ENCODE results near the gene SYTL2. TPM values are rescaled to one million over a fixed set of nuclear protein-coding genes. Genes with fewer than 3 reads are reported as not detected.

Gene SYTL2
- polyA plus RNA-seq, 1 donor from 2014 or later, result 2.3 TPM

DNA sequence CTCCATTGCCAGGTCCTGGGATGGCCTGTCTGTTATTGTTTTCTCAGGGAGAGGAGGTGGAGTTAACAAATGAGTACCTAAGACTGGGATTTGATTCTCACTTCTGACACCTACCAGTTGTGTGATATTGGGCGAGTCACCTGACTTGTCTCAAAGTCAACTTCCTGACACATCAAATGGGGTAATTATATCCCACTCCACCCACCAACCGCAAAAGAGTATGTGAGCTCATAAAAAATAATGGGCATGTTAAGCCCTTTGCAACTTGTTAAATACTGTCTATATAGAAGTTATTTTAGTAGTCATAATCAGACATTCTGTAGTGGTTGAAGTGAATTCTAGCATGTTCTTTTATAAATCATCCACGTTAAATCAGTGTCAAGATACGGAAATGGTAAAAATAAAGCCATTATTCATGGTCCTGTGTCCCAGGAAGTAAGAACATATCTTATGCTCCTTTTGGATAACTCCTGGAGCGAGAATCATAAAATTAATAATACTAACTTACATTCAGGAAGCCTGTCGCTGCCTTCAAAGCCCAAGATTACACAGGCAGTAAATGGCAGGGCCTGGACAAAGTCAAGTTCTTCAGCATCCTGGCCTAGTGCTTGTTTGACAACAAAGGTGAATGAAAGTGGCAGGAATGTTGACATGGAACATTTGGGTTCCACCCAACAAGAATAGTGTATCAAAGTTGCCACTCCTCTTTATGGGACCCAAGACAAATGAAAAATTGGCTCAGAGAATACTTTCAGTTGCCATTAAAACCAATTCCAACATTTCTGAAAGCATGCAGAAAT lies 54.3 kb downstream of the SYTL2 start:
- Histone ChIP-seq H3F3A (ENCODE audit: insufficient read depth, low read length, poor library complexity, severe bottlenecking) (no peaks in the 10 kb centered on the region), H2AFZ (ENCODE audit: low read depth, low read length) (no peak overlapping the region), H3K79me2 (replicated peaks; ENCODE audit: insufficient read depth, low read length) (no peaks in the 10 kb centered on the region), H3K9me3 (ENCODE audit: low read length) (no peaks in the 10 kb centered on the region), H4K20me1 (ENCODE audit: insufficient read depth) (no peaks in the 10 kb centered on the region), H3K27me3 (ENCODE audit: insufficient read depth, low read depth, low read length) (no peaks in the 10 kb centered on the region), H3K9me2 (ENCODE audit: insufficient read depth, low read length) (no peaks in the 10 kb centered on the region), H3K9ac (ENCODE audit: low read length) (no peak overlapping the region), H3K4me2 (ENCODE audit: low read length) (no peak overlapping the region), H3K4me3 (ENCODE audit: low read length) (no peak overlapping the region), H3K27ac (ENCODE audit: low read length) (no peak overlapping the region), H3K36me3 (ENCODE audit: insufficient read depth, low read length) (no peaks in the 10 kb centered on the region)
- TF ChIP-seq, protein P1, sequence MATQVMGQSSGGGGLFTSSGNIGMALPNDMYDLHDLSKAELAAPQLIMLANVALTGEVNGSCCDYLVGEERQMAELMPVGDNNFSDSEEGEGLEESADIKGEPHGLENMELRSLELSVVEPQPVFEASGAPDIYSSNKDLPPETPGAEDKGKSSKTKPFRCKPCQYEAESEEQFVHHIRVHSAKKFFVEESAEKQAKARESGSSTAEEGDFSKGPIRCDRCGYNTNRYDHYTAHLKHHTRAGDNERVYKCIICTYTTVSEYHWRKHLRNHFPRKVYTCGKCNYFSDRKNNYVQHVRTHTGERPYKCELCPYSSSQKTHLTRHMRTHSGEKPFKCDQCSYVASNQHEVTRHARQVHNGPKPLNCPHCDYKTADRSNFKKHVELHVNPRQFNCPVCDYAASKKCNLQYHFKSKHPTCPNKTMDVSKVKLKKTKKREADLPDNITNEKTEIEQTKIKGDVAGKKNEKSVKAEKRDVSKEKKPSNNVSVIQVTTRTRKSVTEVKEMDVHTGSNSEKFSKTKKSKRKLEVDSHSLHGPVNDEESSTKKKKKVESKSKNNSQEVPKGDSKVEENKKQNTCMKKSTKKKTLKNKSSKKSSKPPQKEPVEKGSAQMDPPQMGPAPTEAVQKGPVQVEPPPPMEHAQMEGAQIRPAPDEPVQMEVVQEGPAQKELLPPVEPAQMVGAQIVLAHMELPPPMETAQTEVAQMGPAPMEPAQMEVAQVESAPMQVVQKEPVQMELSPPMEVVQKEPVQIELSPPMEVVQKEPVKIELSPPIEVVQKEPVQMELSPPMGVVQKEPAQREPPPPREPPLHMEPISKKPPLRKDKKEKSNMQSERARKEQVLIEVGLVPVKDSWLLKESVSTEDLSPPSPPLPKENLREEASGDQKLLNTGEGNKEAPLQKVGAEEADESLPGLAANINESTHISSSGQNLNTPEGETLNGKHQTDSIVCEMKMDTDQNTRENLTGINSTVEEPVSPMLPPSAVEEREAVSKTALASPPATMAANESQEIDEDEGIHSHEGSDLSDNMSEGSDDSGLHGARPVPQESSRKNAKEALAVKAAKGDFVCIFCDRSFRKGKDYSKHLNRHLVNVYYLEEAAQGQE (IDR thresholded peaks at IDR 0.05; ENCODE audit: borderline replicate concordance), result no peak
- TF ChIP-seq TAF1 (IDR thresholded peaks at IDR 0.05; ENCODE audit: low read depth) (no peak), EP300 (conservative IDR thresholded peaks at IDR 0.05; ENCODE audit: poor library complexity, severe bottlenecking) (no peak), MXI1 (conservative IDR thresholded peaks at IDR 0.05; ENCODE audit: poor library complexity, severe bottlenecking) (no peak), EZH2 (IDR thresholded peaks at IDR 0.05; ENCODE audit: borderline replicate concordance, insufficient read depth, low read length, poor library complexity, severe bottlenecking) (no peak), RAD21 (conservative IDR thresholded peaks at IDR 0.05) (no peak), POLR2AphosphoS5 (IDR thresholded peaks at IDR 0.05) (no peak)
- TF ChIP-seq, protein P2, sequence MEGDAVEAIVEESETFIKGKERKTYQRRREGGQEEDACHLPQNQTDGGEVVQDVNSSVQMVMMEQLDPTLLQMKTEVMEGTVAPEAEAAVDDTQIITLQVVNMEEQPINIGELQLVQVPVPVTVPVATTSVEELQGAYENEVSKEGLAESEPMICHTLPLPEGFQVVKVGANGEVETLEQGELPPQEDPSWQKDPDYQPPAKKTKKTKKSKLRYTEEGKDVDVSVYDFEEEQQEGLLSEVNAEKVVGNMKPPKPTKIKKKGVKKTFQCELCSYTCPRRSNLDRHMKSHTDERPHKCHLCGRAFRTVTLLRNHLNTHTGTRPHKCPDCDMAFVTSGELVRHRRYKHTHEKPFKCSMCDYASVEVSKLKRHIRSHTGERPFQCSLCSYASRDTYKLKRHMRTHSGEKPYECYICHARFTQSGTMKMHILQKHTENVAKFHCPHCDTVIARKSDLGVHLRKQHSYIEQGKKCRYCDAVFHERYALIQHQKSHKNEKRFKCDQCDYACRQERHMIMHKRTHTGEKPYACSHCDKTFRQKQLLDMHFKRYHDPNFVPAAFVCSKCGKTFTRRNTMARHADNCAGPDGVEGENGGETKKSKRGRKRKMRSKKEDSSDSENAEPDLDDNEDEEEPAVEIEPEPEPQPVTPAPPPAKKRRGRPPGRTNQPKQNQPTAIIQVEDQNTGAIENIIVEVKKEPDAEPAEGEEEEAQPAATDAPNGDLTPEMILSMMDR (IDR thresholded peaks at IDR 0.05; ENCODE audit: poor library complexity, severe bottlenecking), result no peak

DNA sequence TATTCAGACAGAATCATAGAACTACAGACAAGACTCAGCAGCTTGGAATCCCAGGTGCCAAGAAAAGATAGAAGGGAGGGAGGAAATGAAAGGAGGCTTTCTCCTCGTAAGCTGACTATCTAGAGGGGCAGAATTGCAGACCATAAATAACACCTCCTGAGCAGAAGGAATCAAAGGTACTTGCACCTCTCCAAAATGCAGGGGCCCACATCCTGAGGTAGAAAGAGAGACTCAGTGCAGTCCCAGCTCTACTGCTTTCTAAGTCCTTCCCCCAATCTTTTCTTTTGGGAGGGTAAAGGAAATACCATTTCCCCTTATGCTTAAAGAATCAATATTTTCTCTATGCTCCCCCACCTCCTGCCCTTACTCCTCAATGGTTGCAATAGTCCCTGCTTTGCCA lies 55.2 kb downstream of the SYTL2 start:
- H3K9ac ChIP-seq (ENCODE audit: low read length), result no peak overlapping the region
- no peak overlapping the region for H3K4me2 ChIP-seq (ENCODE audit: low read length)
- no peak for TF ChIP-seq TAF1 (IDR thresholded peaks at IDR 0.05; ENCODE audit: low read depth)
- no peak for TF ChIP-seq SMC3 (conservative IDR thresholded peaks at IDR 0.05; ENCODE audit: poor library complexity)
- TF ChIP-seq, protein P2 (IDR thresholded peaks at IDR 0.05; ENCODE audit: poor library complexity, severe bottlenecking), result no peak
- TF ChIP-seq EP300 (conservative IDR thresholded peaks at IDR 0.05; ENCODE audit: poor library complexity, severe bottlenecking), result no peak
- TF ChIP-seq, protein P1 (IDR thresholded peaks at IDR 0.05; ENCODE audit: borderline replicate concordance), result no peak
- no peak for TF ChIP-seq POLR2AphosphoS5 (IDR thresholded peaks at IDR 0.05)
- no peak for TF ChIP-seq EZH2 (IDR thresholded peaks at IDR 0.05; ENCODE audit: borderline replicate concordance, insufficient read depth, low read length, poor library complexity, severe bottlenecking)
- no peak for TF ChIP-seq RAD21 (conservative IDR thresholded peaks at IDR 0.05)
- no peak for TF ChIP-seq MXI1 (conservative IDR thresholded peaks at IDR 0.05; ENCODE audit: poor library complexity, severe bottlenecking)
- no peaks in the 10 kb centered on the region for H4K20me1 ChIP-seq (ENCODE audit: insufficient read depth)
- no peak overlapping the region for H2AFZ ChIP-seq (ENCODE audit: low read depth, low read length)
- no peaks in the 10 kb centered on the region for H3K36me3 ChIP-seq (ENCODE audit: insufficient read depth, low read length)
- H3K9me3 ChIP-seq (ENCODE audit: low read length), result no peaks in the 10 kb centered on the region
- H3K27me3 ChIP-seq (ENCODE audit: insufficient read depth, low read depth, low read length), result no peaks in the 10 kb centered on the region
- no peaks in the 10 kb centered on the region for H3K79me2 ChIP-seq (replicated peaks; ENCODE audit: insufficient read depth, low read length)
- no peak overlapping the region for H3K4me3 ChIP-seq (ENCODE audit: low read length)
- H3K9me2 ChIP-seq (ENCODE audit: insufficient read depth, low read length), result no peaks in the 10 kb centered on the region
- no peak overlapping the region for H3K27ac ChIP-seq (ENCODE audit: low read length)
- H3F3A ChIP-seq (ENCODE audit: insufficient read depth, low read length, poor library complexity, severe bottlenecking), result no peaks in the 10 kb centered on the region

All from neural cell (in vitro differentiated cells).